ENCODE data around the gene NBAS. TPM values are rescaled to one million over a fixed set of nuclear protein-coding genes. Genes with fewer than 3 reads are reported as not detected.

Gene NBAS
- total and polyA plus RNA-seq, 2 of the 4 experiments (the other 2 are of a cell fraction), result 22.3 to 105 TPM

GRCh38 chr2:15548974-15549373 lies 12.2 kb downstream of the NBAS start:
- H3K9me3 ChIP-seq (ENCODE audit: control insufficient read depth, insufficient read depth, low read length), result no peaks in the 10 kb centered on the region
- no CpG with 5 or more reads among the region's 2 CpGs for WGBS, 2 experiments (ENCODE audit: extremely low coverage in 2 of 2, insufficient read length in 1 of 2)
- in situ Hi-C loops (cut with MboI; ENCODE audit: low sequenced_read_pairs), result no loop called here
- no peak overlapping the region for H3K14ac ChIP-seq (replicated peaks; ENCODE audit: low read depth, low read length)
- intact Hi-C loops (cut with micrococcal nuclease), result no loop called here
- peaks cover 10% of the 10 kb centered on the region for H3K36me3 ChIP-seq (ENCODE audit: control insufficient read depth, insufficient read depth, low read length)
- TF ChIP-seq CEBPB (IDR thresholded peaks at IDR 0.05; ENCODE audit: low read depth, low read length), result no peak
- TF ChIP-seq CHD1 (IDR thresholded peaks at IDR 0.05; ENCODE audit: low read depth, low read length), result no peak
- TF ChIP-seq ELK1 (IDR thresholded peaks at IDR 0.05; ENCODE audit: borderline replicate concordance, low read depth, low read length), result no peak
- no peak for TF ChIP-seq CTCF (conservative IDR thresholded peaks at IDR 0.05; ENCODE audit: low read depth, low read length)
- TF ChIP-seq RCOR1 (IDR thresholded peaks at IDR 0.05; ENCODE audit: insufficient replicate concordance, low read length), result no peak
- no peak for TF ChIP-seq MAZ (IDR thresholded peaks at IDR 0.05; ENCODE audit: borderline replicate concordance, low read depth, low read length)
- no peak for TF ChIP-seq POLR2A (IDR thresholded peaks at IDR 0.05; ENCODE audit: low read depth, low read length)
- no peak for TF ChIP-seq SMC3 (IDR thresholded peaks at IDR 0.05; ENCODE audit: low read depth, low read length)
- TF ChIP-seq USF2 (IDR thresholded peaks at IDR 0.05; ENCODE audit: low read depth, low read length), result no peak
- TF ChIP-seq RAD21 (IDR thresholded peaks at IDR 0.05; ENCODE audit: low read length), result no peak
- no peak for TF ChIP-seq MAFK (IDR thresholded peaks at IDR 0.05; ENCODE audit: low read depth, low read length)
- no peak for TF ChIP-seq NFE2L2 (IDR thresholded peaks at IDR 0.05; ENCODE audit: low read depth, low read length)
- TF ChIP-seq MXI1 (IDR thresholded peaks at IDR 0.05; ENCODE audit: borderline replicate concordance, low read depth, low read length), result no peak
- TF ChIP-seq BHLHE40 (IDR thresholded peaks at IDR 0.05; ENCODE audit: low read depth, low read length), result no peak
- no peak for TF ChIP-seq FOS (IDR thresholded peaks at IDR 0.05; ENCODE audit: low read depth, low read length)
- no peak for TF ChIP-seq RFX5 (IDR thresholded peaks at IDR 0.05; ENCODE audit: low read depth, low read length)
- H3K18ac ChIP-seq (ENCODE audit: low read depth, low read length), result no peak overlapping the region
- H2BK15ac ChIP-seq (ENCODE audit: low read depth, low read length), result no peak overlapping the region
- H2BK5ac ChIP-seq (ENCODE audit: low read depth, low read length, poor library complexity, severe bottlenecking), result no peak overlapping the region
- no peak overlapping the region for H3K56ac ChIP-seq (ENCODE audit: extremely low read depth, insufficient read depth, low read length)
- H3K79me1 ChIP-seq (ENCODE audit: low read depth in 1 of 2, low read length in 2 of 2), result peaks cover 0 to 8% of the 10 kb centered on the region in 2 experiments; a peak in 2 of 4 replicates
- H3K27me3 ChIP-seq (ENCODE audit: control insufficient read depth, insufficient read depth, low read length), result no peaks in the 10 kb centered on the region
- dilution Hi-C loops (cut with HindIII; ENCODE audit: low sequenced_read_pairs, unreplicated experiment), result no loop called here
- no peak overlapping the region for H2AK5ac ChIP-seq (ENCODE audit: low read depth, low read length)
- H3K4me3 ChIP-seq (ENCODE audit: insufficient read depth, low read depth, low read length), result no peak overlapping the region
- ChIA-PET POLR2A (ENCODE audit: unreplicated experiment) (no interaction called here), CTCF (no interaction called here)
- H2AFZ ChIP-seq (replicated peaks; ENCODE audit: low read length, poor library complexity), result no peak overlapping the region
- no peak overlapping the region for H3K4ac ChIP-seq (ENCODE audit: low read depth, low read length)
- no peaks in the 10 kb centered on the region for H4K20me1 ChIP-seq (ENCODE audit: insufficient read depth, low read length)
- no peak overlapping the region for H3K23ac ChIP-seq (ENCODE audit: low read depth, low read length)
- H2BK120ac ChIP-seq (ENCODE audit: low read depth, low read length), result no peak overlapping the region
- no peak overlapping the region for H3K27ac ChIP-seq (ENCODE audit: insufficient read depth, low read length)
- no peak overlapping the region for H3K4me2 ChIP-seq (ENCODE audit: low read depth, low read length)
- H4K91ac ChIP-seq (ENCODE audit: insufficient read depth, low read depth, low read length), result no peak overlapping the region
- BruUV-seq (replicated peaks), result no TSS peak
- H3K9ac ChIP-seq (ENCODE audit: low read depth, low read length), result no peak overlapping the region
- no peaks in the 10 kb centered on the region for H3K4me1 ChIP-seq (ENCODE audit: control insufficient read depth, insufficient read depth, low read length)
- no peak overlapping the region for H4K8ac ChIP-seq (ENCODE audit: low read depth in 2 of 2, low read length in 2 of 2)
- H4K5ac ChIP-seq (ENCODE audit: low read depth, low read length), result no peak overlapping the region
- DNase-seq, result no peak
- no peak overlapping the region for H2BK20ac ChIP-seq (ENCODE audit: low read depth, low read length)
- 0 out of 2 replicates have a peak, but pooled peaks cover 3% of the 10 kb centered on the region for H3K9me1 ChIP-seq (ENCODE audit: insufficient read depth, low read length)
- ATAC-seq (ENCODE audit: low read depth), result no peak
- no peak overlapping the region for H2AK9ac ChIP-seq (replicated peaks; ENCODE audit: low read depth, low read length, poor library complexity)

All from IMR-90 (cell line).